ENCODE data around the gene SLC17A9. TPM values are rescaled to one million over a fixed set of nuclear protein-coding genes. Genes with fewer than 3 reads are reported as not detected.

Gene SLC17A9
- total RNA-seq, 1 donor from 2014 or later: 3.9 TPM

GRCh38 chr20:62968378-62969178 lies 16.1 kb downstream of the SLC17A9 start:
- DNase-seq (ENCODE audit: extremely low spot score, unreplicated experiment): no peak
- no peak for TF ChIP-seq CTCF (conservative IDR thresholded peaks at IDR 0.05)
- H3K9me3 Mint-ChIP-seq: no peaks in the 10 kb centered on the region
- H3K4me3 Mint-ChIP-seq: no peak overlapping the region
- no peak overlapping the region for H3K27ac Mint-ChIP-seq
- H3K27me3 Mint-ChIP-seq: peaks cover 32% of the 10 kb centered on the region
- H3K36me3 Mint-ChIP-seq: no peaks in the 10 kb centered on the region
- H3K4me1 Mint-ChIP-seq (ENCODE audit: unreplicated experiment): no peaks in the 10 kb centered on the region

- no peak for DNase-seq (ENCODE audit: extremely low spot score, unreplicated experiment)
- Mint-ChIP-seq H3K4me1 (ENCODE audit: unreplicated experiment) (no peaks in the 10 kb centered on the region), H3K27me3 (peaks cover 39% of the 10 kb centered on the region), H3K27ac (no peak overlapping the region), H3K36me3 (no peaks in the 10 kb centered on the region), H3K4me3 (no peak overlapping the region), H3K9me3 (no peaks in the 10 kb centered on the region)
- no peak for TF ChIP-seq CTCF (conservative IDR thresholded peaks at IDR 0.05)
Observed at GRCh38 chr20:62969179-62969760, 16.8 kb downstream of the SLC17A9 start.

- no peak for TF ChIP-seq CTCF (conservative IDR thresholded peaks at IDR 0.05)
- DNase-seq (ENCODE audit: extremely low spot score, unreplicated experiment): no peak
- no peak overlapping the region for H3K27ac Mint-ChIP-seq
- H3K27me3 Mint-ChIP-seq: peaks cover 46% of the 10 kb centered on the region
- no peaks in the 10 kb centered on the region for H3K36me3 Mint-ChIP-seq
- H3K4me1 Mint-ChIP-seq (ENCODE audit: unreplicated experiment): no peaks in the 10 kb centered on the region
- no peak overlapping the region for H3K4me3 Mint-ChIP-seq
- H3K9me3 Mint-ChIP-seq: no peaks in the 10 kb centered on the region
Observed at GRCh38 chr20:62969939-62970306, 17.4 kb downstream of the SLC17A9 start.

- peaks cover 51% of the 10 kb centered on the region for H3K27me3 Mint-ChIP-seq
Observed at GRCh38 chr20:62970307-62971210, 18.1 kb downstream of the SLC17A9 start.

More at GRCh38 chr20:62970307-62971210, 18.1 kb downstream of the SLC17A9 start:
- Mint-ChIP-seq H3K4me3 (no peak overlapping the region), H3K36me3 (no peaks in the 10 kb centered on the region), H3K27ac (no peak overlapping the region), H3K4me1 (ENCODE audit: unreplicated experiment) (no peaks in the 10 kb centered on the region), H3K9me3 (no peaks in the 10 kb centered on the region)
- TF ChIP-seq CTCF (conservative IDR thresholded peaks at IDR 0.05): no peak
- DNase-seq (ENCODE audit: extremely low spot score, unreplicated experiment): no peak
